CD14-positive monocyte (primary cell): ENCODE data around the gene UBAP1L. TPM values are rescaled to one million over a fixed set of nuclear protein-coding genes. Genes with fewer than 3 reads are reported as not detected.

Experiments
- DNase-seq, 3 donors: peaks; one replicate each; pipeline ENCODE4 v3.0.0-alpha.2; 2011 to 2022
- H2AFZ ChIP-seq: 2 replicates; pipeline ENCODE4 v1.6.0; 2012; ENCODE audit warnings: mild to moderate bottlenecking, low read depth, low read length, inconsistent platforms; ENCODE audit not compliant: insufficient read depth, poor library complexity, severe bottlenecking
- H3K27ac ChIP-seq, 2 donors: 1 replicate in 1 of 2; 2 replicates in 1 of 2; pipeline ENCODE4 v1.5.1; 2012 to 2013; ENCODE audit warnings: low read length in 2 of 2, control low read depth in 1 of 2, inconsistent platforms in 1 of 2, low read depth in 1 of 2, mild to moderate bottlenecking in 1 of 2
- H3K27me3 ChIP-seq, 2 donors: one replicate each; pipeline versions ENCODE4 v1.6.0 to v1.6.1; 2011 to 2013; ENCODE audit warnings: low read length in 2 of 2; ENCODE audit not compliant: control insufficient read depth in 2 of 2, insufficient read depth in 2 of 2
- H3K36me3 ChIP-seq, 2 donors: replicated peaks in 1 of 2; 1 replicate in 1 of 2; 2 replicates in 1 of 2; pipeline versions ENCODE4 v1.5.1 to v1.6.1; 2012 to 2013; ENCODE audit warnings: low read length in 2 of 2, control low read depth in 1 of 2, inconsistent platforms in 1 of 2, mild to moderate bottlenecking in 1 of 2; ENCODE audit not compliant: insufficient read depth in 2 of 2, control insufficient read depth in 1 of 2
- H3K4me1 ChIP-seq, 2 donors: 1 replicate in 1 of 2; 2 replicates in 1 of 2; pipeline versions ENCODE4 v1.5.1 to v1.6.1; 2012 to 2013; ENCODE audit warnings: low read length in 2 of 2, control low read depth in 1 of 2, inconsistent platforms in 1 of 2, mild to moderate bottlenecking in 1 of 2, moderate library complexity in 1 of 2; ENCODE audit not compliant: insufficient read depth in 2 of 2, control insufficient read depth in 1 of 2
- H3K4me2 ChIP-seq: replicated peaks from 2 replicates; pipeline ENCODE3; 2012; ENCODE audit warnings: low read length, moderate library complexity, mild to moderate bottlenecking; ENCODE audit not compliant: poor library complexity, severe bottlenecking; ENCODE audit errors: extremely low read depth
- H3K4me3 ChIP-seq, 3 experiments: fragments of 200-600 bp in 1 of 3; sonication (generic) in 1 of 3; replicated peaks in 1 of 3; 1 replicate in 2 of 3; 2 replicates in 1 of 3; pipeline ENCODE4 v1.5.1; 2011 to 2013; ENCODE audit warnings: low read length in 3 of 3, mild to moderate bottlenecking in 3 of 3, control low read depth in 2 of 3, low read depth in 2 of 3, inconsistent platforms in 1 of 3, moderate library complexity in 1 of 3
- H3K79me2 ChIP-seq: 2 replicates; pipeline ENCODE4 v1.6.0; 2012; ENCODE audit warnings: mild to moderate bottlenecking, control low read depth, inconsistent platforms, low read length, moderate library complexity; ENCODE audit not compliant: insufficient read depth
- H3K9ac ChIP-seq: 2 replicates; pipeline ENCODE4 v1.6.0; 2017; ENCODE audit warnings: low read length, mild to moderate bottlenecking; ENCODE audit not compliant: insufficient read depth, poor library complexity, severe bottlenecking
- H3K9me3 ChIP-seq, 2 donors: replicated peaks in 1 of 2; 1 replicate in 1 of 2; 2 replicates in 1 of 2; pipeline versions ENCODE4 v1.5.1 to v1.6.1; 2012 to 2013; ENCODE audit warnings: low read length in 2 of 2, control low read depth in 1 of 2; ENCODE audit not compliant: control insufficient read depth in 1 of 2, insufficient read depth in 1 of 2
- H4K20me1 ChIP-seq: 2 replicates; pipeline ENCODE4 v1.6.0; 2012; ENCODE audit warnings: mild to moderate bottlenecking, low read length, control low read depth, moderate library complexity; ENCODE audit not compliant: insufficient read depth
- H3K27ac Mint-ChIP-seq, 7 donors: one replicate each; pipeline ENCODE4 v1.8.0; 2020; ENCODE audit warnings: mild to moderate bottlenecking in 7 of 7, mixed read lengths in 7 of 7, moderate library complexity in 6 of 7, inconsistent platforms in 2 of 7
- H3K27me3 Mint-ChIP-seq, 3 donors: one replicate each; pipeline ENCODE4 v1.8.0; 2021 to 2022; ENCODE audit warnings: low read depth in 3 of 3, mild to moderate bottlenecking in 3 of 3, mixed read lengths in 3 of 3, moderate library complexity in 3 of 3, inconsistent platforms in 1 of 3
- H3K36me3 Mint-ChIP-seq, 2 donors: one replicate each; pipeline ENCODE4 v1.8.0; 2020; ENCODE audit warnings: mixed read lengths in 2 of 2, inconsistent platforms in 1 of 2, mild to moderate bottlenecking in 1 of 2
- H3K4me1 Mint-ChIP-seq: one replicate; pipeline ENCODE4 v1.8.0; 2020; ENCODE audit warnings: mild to moderate bottlenecking, mixed read lengths
- H3K4me3 Mint-ChIP-seq, 2 donors: one replicate each; pipeline ENCODE4 v1.8.0; 2020; ENCODE audit warnings: mild to moderate bottlenecking in 2 of 2, mixed read lengths in 2 of 2, moderate library complexity in 1 of 2
- H3K9me3 Mint-ChIP-seq, 7 donors: one replicate each; pipeline ENCODE4 v1.8.0; 2020 to 2022; ENCODE audit warnings: mixed read lengths in 7 of 7, mild to moderate bottlenecking in 6 of 7, moderate library complexity in 6 of 7, inconsistent platforms in 2 of 7
- WGBS: methylation state at CpG from one replicate; pipeline ENCODE4 v1.1.5; 2013; ENCODE audit warnings: missing lambda C conversion rate; ENCODE audit not compliant: insufficient coverage; 5-methylcytosine and 5-hydroxymethylcytosine counted together
- intact Hi-C, 2 donors: fragments of 100-400 bp; cut with micrococcal nuclease; formaldehyde crosslinking; loops; one replicate each; pipeline versions ENCODE4 v1.15.0 to v1.15.1; 2023
- polyA plus RNA-seq, 3 donors: library from polyadenylated mRNA; depleted of rRNA in 1 of 3; unstranded in 2 of 3; stranded (reverse) in 1 of 3; fragments of 300-500 nt in 2 of 3; fragments of >200 nt in 1 of 3; fragmentation: Illumina TruSeq in 2 of 3; gene quantifications; 1 replicate in 2 of 3; 2 replicates in 1 of 3; pipeline ENCODE4 v1.2.3, GENCODE V29; 2012 to 2021
- TF ChIP-seq, protein P1 (sequence below): fragments of 200-600 bp; IDR thresholded peaks from one replicate; pipeline ENCODE4 v1.8.0; 2022; ENCODE audit warnings: antibody characterized with exemption, mild to moderate bottlenecking

UBAP1L gene
- polyA plus RNA-seq, 3 donors: 4.8 TPM; not detected in 2

DNA sequence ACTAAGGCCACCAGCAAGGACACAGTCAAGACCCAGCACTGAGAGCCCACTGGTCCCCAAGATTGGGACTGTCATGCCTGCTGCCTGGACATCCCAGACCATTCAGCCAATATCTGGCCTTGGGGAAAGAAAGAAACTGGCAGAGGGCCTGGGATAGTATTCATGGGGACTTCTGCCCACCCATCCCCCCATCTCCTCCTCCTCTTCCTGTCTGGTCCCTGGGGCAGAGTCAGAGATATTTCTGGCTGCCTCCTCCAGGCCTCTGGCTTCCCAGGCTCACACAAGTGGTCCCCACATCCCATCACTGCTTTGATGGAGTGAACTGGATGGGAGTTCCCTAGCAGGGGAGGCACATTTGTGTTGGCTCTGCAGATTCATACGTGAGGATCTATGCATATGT, 43.0 kb downstream of the UBAP1L start:
- Mint-ChIP-seq H3K9me3 (peaks cover 0 to 9% (median 3%) of the 10 kb centered on the region in 7 donors), H3K4me1 (peaks cover 3% of the 10 kb centered on the region), H3K27ac (no peak overlapping the region), H3K4me3 (no peak overlapping the region), H3K27me3 (peaks cover 29 to 44% (median 36%) of the 10 kb centered on the region in 3 donors), H3K36me3 (peaks cover 0 to 7% of the 10 kb centered on the region in 2 donors)
- Histone ChIP-seq H4K20me1 (no peaks in the 10 kb centered on the region), H3K4me2 (no peak overlapping the region), H3K4me1 (peaks cover 0 to 8% of the 10 kb centered on the region in 2 donors), H3K36me3 (no peaks in the 10 kb centered on the region), H3K79me2 (no peaks in the 10 kb centered on the region), H3K9ac (no peak overlapping the region), H3K27me3 (peaks cover 19 to 24% of the 10 kb centered on the region in 2 donors), H3K9me3 (peaks cover 0 to 4% of the 10 kb centered on the region in 2 donors), H2AFZ (no peak overlapping the region), H3K27ac (no peak overlapping the region), H3K4me3 (no peak overlapping the region)
- intact Hi-C loops: no loop called here
- TF ChIP-seq, protein P1, sequence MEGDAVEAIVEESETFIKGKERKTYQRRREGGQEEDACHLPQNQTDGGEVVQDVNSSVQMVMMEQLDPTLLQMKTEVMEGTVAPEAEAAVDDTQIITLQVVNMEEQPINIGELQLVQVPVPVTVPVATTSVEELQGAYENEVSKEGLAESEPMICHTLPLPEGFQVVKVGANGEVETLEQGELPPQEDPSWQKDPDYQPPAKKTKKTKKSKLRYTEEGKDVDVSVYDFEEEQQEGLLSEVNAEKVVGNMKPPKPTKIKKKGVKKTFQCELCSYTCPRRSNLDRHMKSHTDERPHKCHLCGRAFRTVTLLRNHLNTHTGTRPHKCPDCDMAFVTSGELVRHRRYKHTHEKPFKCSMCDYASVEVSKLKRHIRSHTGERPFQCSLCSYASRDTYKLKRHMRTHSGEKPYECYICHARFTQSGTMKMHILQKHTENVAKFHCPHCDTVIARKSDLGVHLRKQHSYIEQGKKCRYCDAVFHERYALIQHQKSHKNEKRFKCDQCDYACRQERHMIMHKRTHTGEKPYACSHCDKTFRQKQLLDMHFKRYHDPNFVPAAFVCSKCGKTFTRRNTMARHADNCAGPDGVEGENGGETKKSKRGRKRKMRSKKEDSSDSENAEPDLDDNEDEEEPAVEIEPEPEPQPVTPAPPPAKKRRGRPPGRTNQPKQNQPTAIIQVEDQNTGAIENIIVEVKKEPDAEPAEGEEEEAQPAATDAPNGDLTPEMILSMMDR: no peak
- WGBS: no CpG with 5 or more reads among the region's 1 CpG
- DNase-seq: no peak

DNA sequence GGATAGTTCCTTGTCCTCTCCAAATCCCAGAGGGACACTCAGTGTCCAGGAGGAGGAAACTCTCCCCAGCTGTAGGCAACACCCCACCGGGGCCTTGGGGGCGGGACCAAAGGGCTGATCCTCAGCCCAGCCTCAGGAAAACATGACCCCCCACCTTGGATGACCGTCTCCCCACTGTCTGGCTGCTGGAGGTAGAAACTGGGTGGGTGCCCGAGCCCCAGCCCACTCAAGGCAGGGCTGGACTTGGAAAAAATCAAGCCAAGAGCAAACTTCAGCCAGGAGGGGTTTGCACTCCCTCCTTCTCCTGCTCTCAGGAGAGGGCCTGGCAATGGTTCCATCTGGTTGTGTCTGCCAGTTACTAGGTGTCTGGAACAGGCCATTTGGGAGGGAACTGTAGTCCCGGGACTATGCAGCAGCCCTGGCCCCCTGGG, 43.6 kb downstream of the UBAP1L start:
- Mint-ChIP-seq H3K27ac (no peak overlapping the region), H3K27me3 (peaks cover 32 to 46% (median 41%) of the 10 kb centered on the region in 3 donors), H3K36me3 (peaks cover 0 to 6% of the 10 kb centered on the region in 2 donors), H3K9me3 (peaks cover 0 to 9% (median 1%) of the 10 kb centered on the region in 7 donors), H3K4me1 (peaks cover 3% of the 10 kb centered on the region), H3K4me3 (no peak overlapping the region)
- no peak for DNase-seq
- peaks cover 0 to 8% of the 10 kb centered on the region in 2 donors for H3K9me3 ChIP-seq
- H3K79me2 ChIP-seq: no peaks in the 10 kb centered on the region
- no peak overlapping the region for H3K4me2 ChIP-seq
- WGBS: 88% methylated on average over 3 of the region's 5 CpGs
- H3K9ac ChIP-seq: no peak overlapping the region
- peaks cover 24 to 27% of the 10 kb centered on the region in 2 donors for H3K27me3 ChIP-seq
- peaks cover 0 to 8% of the 10 kb centered on the region in 2 donors for H3K4me1 ChIP-seq
- TF ChIP-seq, protein P1: no peak
- intact Hi-C loops: no loop called here
- H4K20me1 ChIP-seq: no peaks in the 10 kb centered on the region
- no peak overlapping the region for H3K27ac ChIP-seq
- no peaks in the 10 kb centered on the region for H3K36me3 ChIP-seq
- H3K4me3 ChIP-seq: no peak overlapping the region
- H2AFZ ChIP-seq: no peak overlapping the region
